Lower leg skin (tissue), 3 donors: ENCODE results near the gene HDAC4.

Source experiments
- CTCF ChIP-seq, 3 donors: fragments of 450-650 bp; IDR thresholded peaks; one replicate each; pipeline ENCODE4 v1.5.1; 2016; ENCODE audit warnings: antibody characterized with exemption in 3 of 3, mild to moderate bottlenecking in 3 of 3, moderate library complexity in 2 of 3
- POLR2A ChIP-seq, 2 donors: fragments of 450-650 bp; IDR thresholded peaks; one replicate each; pipeline ENCODE4 v1.6.1; 2016 to 2017; ENCODE audit warnings: antibody characterized with exemption in 2 of 2, mild to moderate bottlenecking in 1 of 2, moderate library complexity in 1 of 2

- TF ChIP-seq CTCF (IDR thresholded peaks at IDR 0.05) (no peak), POLR2A (IDR thresholded peaks at IDR 0.05) (no peak)
Observed at GRCh38 chr2:239321596-239322415, 79.0 kb downstream of the HDAC4 start.
